Peyer's patch (tissue), 4 donors: Measurements from ENCODE around the gene PPP2R5C.

Experiments
- CTCF ChIP-seq, 6 experiments: fragments of 450-650 bp in 4 of 6; fragments of 200-600 bp in 2 of 6; sonication (generic) in 1 of 6; IDR thresholded peaks; one replicate each; pipeline ENCODE4 v1.5.1; 2017 to 2019; ENCODE audit warnings: antibody characterized with exemption in 6 of 6, mild to moderate bottlenecking in 3 of 6, moderate library complexity in 1 of 6
- POLR2A ChIP-seq, 2 donors: fragments of 450-650 bp; IDR thresholded peaks; one replicate each; pipeline ENCODE4 v1.5.1; 2017; ENCODE audit warnings: antibody characterized with exemption in 2 of 2, mild to moderate bottlenecking in 2 of 2, moderate library complexity in 2 of 2

- TF ChIP-seq CTCF (IDR thresholded peaks at IDR 0.05), result no peak
- no peak for TF ChIP-seq POLR2A (IDR thresholded peaks at IDR 0.05)
Observed at GRCh38 chr14:101780390-101780789, 18.9 kb downstream of the PPP2R5C start.
